K562 (cell line): ENCODE data around the gene GUK1. TPM values are rescaled to one million over a fixed set of nuclear protein-coding genes. Genes with fewer than 3 reads are reported as not detected.

ENCODE experiments used
- BCL6 ChIP-seq: fragments of 250-450 bp; sonication (Bioruptor Pico); IDR thresholded peaks from 2 replicates; pipeline ENCODE4 v1.4.0; 2020
- CAMTA2 ChIP-seq: fragments of 250-450 bp; sonication (Bioruptor Pico); conservative IDR thresholded peaks from 2 replicates; pipeline ENCODE4 v1.5.1; 2022
- CCAR2 ChIP-seq: fragments of 200-400 bp; formaldehyde crosslinking; IDR thresholded peaks from 2 replicates; pipeline ENCODE4 v1.6.1; 2017; ENCODE audit warnings: mild to moderate bottlenecking, low read depth, low read length
- ILK ChIP-seq: fragments of 450-650 bp; IDR thresholded peaks from 2 replicates; pipeline ENCODE4 v1.6.1; 2016; ENCODE audit warnings: missing genetic modification characterization, low read depth, mild to moderate bottlenecking, missing compliant biosample characterization, moderate library complexity, borderline replicate concordance
- NFXL1 ChIP-seq: fragments of 450-650 bp; formaldehyde crosslinking; IDR thresholded peaks from 2 replicates; pipeline ENCODE4 v1.4.0; 2021; ENCODE audit warnings: mild to moderate bottlenecking
- NR1H2 ChIP-seq: sonication (generic); formaldehyde crosslinking; IDR thresholded peaks from 2 replicates; pipeline ENCODE4 v1.4.0; 2020; ENCODE audit warnings: mild to moderate bottlenecking, missing genetic modification reagents
- RAD51 ChIP-seq: fragments of 450-650 bp; IDR thresholded peaks from 2 replicates; pipeline ENCODE4 v1.7.1; 2016; ENCODE audit warnings: low read depth, mild to moderate bottlenecking, borderline replicate concordance
- SNIP1 ChIP-seq: fragments of 450-650 bp; IDR thresholded peaks from 2 replicates; pipeline ENCODE4 v1.7.1; 2017; ENCODE audit warnings: low read depth, mild to moderate bottlenecking
- SRSF9 ChIP-seq: fragments of 200-400 bp; formaldehyde crosslinking; IDR thresholded peaks from 2 replicates; pipeline ENCODE4 v1.6.1; 2017; ENCODE audit warnings: low read depth, low read length, borderline replicate concordance
- THRB ChIP-seq: fragments of 450-650 bp; formaldehyde crosslinking; conservative IDR thresholded peaks from 2 replicates; pipeline ENCODE4 v1.4.0; 2022; ENCODE audit warnings: mild to moderate bottlenecking, missing genetic modification characterization
- YY1 ChIP-seq, 3 experiments: IDR thresholded peaks; 2 replicates each; pipeline ENCODE4 v1.6.1; 2011; ENCODE audit warnings: low read length in 2 of 3, mild to moderate bottlenecking in 2 of 3, moderate library complexity in 2 of 3, borderline replicate concordance in 1 of 3, control low read depth in 1 of 3, low read depth in 1 of 3; ENCODE audit not compliant: insufficient read depth in 3 of 3, insufficient replicate concordance in 2 of 3, control insufficient read depth in 1 of 3, insufficient read length in 1 of 3; ENCODE audit errors: extremely low read depth in 1 of 3
- ZEB2 ChIP-seq: fragments of 450-650 bp; IDR thresholded peaks from 2 replicates; pipeline ENCODE4 v1.6.1; 2016
- ZKSCAN1 ChIP-seq: fragments of 150-350 bp; IDR thresholded peaks from 2 replicates; pipeline ENCODE4 v1.6.1; 2016; ENCODE audit warnings: low read depth, low read length
- ZNF143 ChIP-seq: sonication (generic); formaldehyde crosslinking; IDR thresholded peaks from 2 replicates; pipeline ENCODE4 v1.9.0; 2022; ENCODE audit warnings: mild to moderate bottlenecking, missing genetic modification reagents
- ZNF165 ChIP-seq: fragments of 250-450 bp; sonication (Bioruptor Pico); IDR thresholded peaks from 2 replicates; pipeline ENCODE4 v1.4.0; 2020; ENCODE audit warnings: borderline replicate concordance
- ZNF589 ChIP-seq: fragments of 200-800 bp; sonication (Bioruptor generic); IDR thresholded peaks from 2 replicates; pipeline ENCODE4 v1.6.1; 2016; ENCODE audit warnings: low read depth, missing genetic modification characterization, missing compliant biosample characterization
- polyA plus RNA-seq, 8 experiments: library from polyadenylated mRNA; depleted of rRNA in 4 of 8; stranded (reverse) in 5 of 8; unstranded in 3 of 8; fragments of >200 nt; fragmentation: Nextera tagmentation in 2 of 8; fragmentation: Illumina TruSeq in 1 of 8; extraction: Ambion mirVana in 2 of 8; extraction: Trizol in 1 of 8; gene quantifications; 2 replicates each; pipeline versions ENCODE4 v1.2.1 to v1.2.3, GENCODE V29; 2011 to 2014; ENCODE audit warnings: inconsistent platforms in 1 of 8, missing spikeins in 1 of 8
- total RNA-seq, 7 experiments: library from RNA; depleted of rRNA in 6 of 7; stranded (reverse); fragments of >200 nt in 6 of 7; fragmentation: Illumina TruSeq in 2 of 7; extraction: Trizol in 2 of 7; gene quantifications; 2 replicates each; pipeline versions ENCODE4 v1.2.1 to v1.2.3, GENCODE V29; 2011 to 2021; ENCODE audit warnings: low replicate concordance in 1 of 7
- TF ChIP-seq, protein P1 (sequence below): fragments of 250-450 bp; sonication (Bioruptor Pico); IDR thresholded peaks from 2 replicates; pipeline ENCODE4 v1.5.0; 2021

GUK1 gene
- total and polyA plus RNA-seq, 9 of the 15 experiments (the other 6 are each of a cell fraction or from before 2014, with no cell fraction given), result 7.0 to 331 (median 132) TPM

- TF ChIP-seq CAMTA2 (CRISPR knock-in tag) (no peak), SRSF9 (no peak), NFXL1 (CRISPR knock-in tag) (no peak), ZKSCAN1 (peak; percentile 71; the same call in 1 of the 2 replicates), CCAR2 (no peak), ZNF143 (CRISPR knock-in tag) (no peak), ZEB2 (peak; percentile 80), NR1H2 (no peak), ILK (no peak), YY1 (IDR thresholded peaks at IDR 0.05; ENCODE audit: borderline replicate concordance in 1 of 3, control insufficient read depth in 1 of 3, extremely low read depth in 1 of 3, insufficient read depth in 3 of 3, insufficient read length in 1 of 3, insufficient replicate concordance in 2 of 3, low read depth in 1 of 3, low read length in 2 of 3) (peak in 1 of 3 experiments; percentile 13), ZNF589 (no peak; the same call in 1 of the 2 replicates), RAD51 (no peak), BCL6 (CRISPR knock-in tag) (no peak), ZNF165 (CRISPR knock-in tag) (no peak), SNIP1 (no peak), THRB (no peak)
- TF ChIP-seq, protein P1, sequence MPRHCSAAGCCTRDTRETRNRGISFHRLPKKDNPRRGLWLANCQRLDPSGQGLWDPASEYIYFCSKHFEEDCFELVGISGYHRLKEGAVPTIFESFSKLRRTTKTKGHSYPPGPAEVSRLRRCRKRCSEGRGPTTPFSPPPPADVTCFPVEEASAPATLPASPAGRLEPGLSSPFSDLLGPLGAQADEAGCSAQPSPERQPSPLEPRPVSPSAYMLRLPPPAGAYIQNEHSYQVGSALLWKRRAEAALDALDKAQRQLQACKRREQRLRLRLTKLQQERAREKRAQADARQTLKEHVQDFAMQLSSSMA (CRISPR knock-in tag), result no peak
Measured at GRCh38 chr1:228145463-228146416, 5.7 kb downstream of the GUK1 start (continued).
